GM12892 (cell line): Measurements from ENCODE around the gene PHLDA3.
A peak's percentile ranks its signal among the peaks of the same experiment; 100 is the strongest.

Experiments
- DNase-seq: peaks from one replicate; pipeline ENCODE4 v3.0.0; 2011; ENCODE audit not compliant: insufficient read length
- FAIRE-seq: peaks from 2 replicates; lab custom pipeline; 2011; peaks lifted over from hg19 to GRCh38; lab: Jason Lieb, UNC
- POLR2A ChIP-seq: IDR thresholded peaks from 2 replicates; pipeline ENCODE4 v1.6.1; 2011; ENCODE audit warnings: low read depth, low read length, control low read depth
- POLR2AphosphoS5 ChIP-seq: IDR thresholded peaks from 2 replicates; pipeline ENCODE4 v1.6.1; 2011; ENCODE audit warnings: low read depth, low read length, control low read depth
- TAF1 ChIP-seq: IDR thresholded peaks from 2 replicates; pipeline ENCODE4 v1.6.1; 2011; ENCODE audit warnings: low read depth, mild to moderate bottlenecking, control low read depth, low read length, borderline replicate concordance

The PHLDA3 gene

GRCh38 chr1:201509601-201510374 lies 40.8 kb upstream of the PHLDA3 start:
- DNase-seq = no peak
- FAIRE-seq = no peak
- TF ChIP-seq TAF1 (no peak), POLR2AphosphoS5 (no peak), POLR2A (no peak)

- no peak for TF ChIP-seq TAF1
- TF ChIP-seq POLR2AphosphoS5 = no peak
- no peak for TF ChIP-seq POLR2A
- FAIRE-seq (no peak), DNase-seq (no peak)
Measured at GRCh38 chr1:201508809-201509208, 39.8 kb upstream of the PHLDA3 start.

- no peak for FAIRE-seq
- DNase-seq = no peak
- no peak for TF ChIP-seq TAF1
Measured at GRCh38 chr1:201507360-201507675, 38.3 kb upstream of the PHLDA3 start.

- TF ChIP-seq TAF1 (peak; percentile 53; the same call in 1 of the 2 replicates), POLR2AphosphoS5 (peak; percentile 79), POLR2A (peak; percentile 95)
- FAIRE-seq = no peak
Measured at GRCh38 chr1:201506557-201507359, 37.8 kb upstream of the PHLDA3 start, which contains the start of gene CSRP1. Gene CSRP1, minus strand, starts transcription at chr1:201507123. Its CDS starts 10,820 bp downstream, at chr1:201496303.

GRCh38 chr1:201506092-201506491 lies 37.1 kb upstream of the PHLDA3 start:
- TF ChIP-seq TAF1 = no peak
- no peak for FAIRE-seq
- no peak for DNase-seq

More at GRCh38 chr1:201506557-201507359, 37.8 kb upstream of the PHLDA3 start, which contains the start of gene CSRP1:
- DNase-seq = peak; percentile 94

- FAIRE-seq (no peak), DNase-seq (no peak)
- TF ChIP-seq POLR2AphosphoS5 (no peak), POLR2A (no peak), TAF1 (no peak)
Measured at GRCh38 chr1:201505503-201505890, 36.5 kb upstream of the PHLDA3 start.

- FAIRE-seq (no peak), DNase-seq (no peak)
- TF ChIP-seq POLR2A = no peak
- no peak for TF ChIP-seq POLR2AphosphoS5
- no peak for TF ChIP-seq TAF1
Measured at GRCh38 chr1:201504799-201505502, 36.0 kb upstream of the PHLDA3 start.

- FAIRE-seq = no peak
- no peak for DNase-seq
- TF ChIP-seq POLR2A = no peak
- no peak for TF ChIP-seq POLR2AphosphoS5
- no peak for TF ChIP-seq TAF1
Measured at GRCh38 chr1:201504179-201504631, 35.2 kb upstream of the PHLDA3 start.

- TF ChIP-seq POLR2AphosphoS5 = no peak
- TF ChIP-seq TAF1 = no peak
- TF ChIP-seq POLR2A = no peak
- FAIRE-seq (no peak), DNase-seq (no peak)
Measured at GRCh38 chr1:201503397-201504176, 34.6 kb upstream of the PHLDA3 start.

GRCh38 chr1:201502511-201502857 lies 33.5 kb upstream of the PHLDA3 start:
- FAIRE-seq (no peak), DNase-seq (no peak)
- TF ChIP-seq POLR2AphosphoS5 = no peak
- no peak for TF ChIP-seq POLR2A
- no peak for TF ChIP-seq TAF1

GRCh38 chr1:201501812-201502510 lies 33.0 kb upstream of the PHLDA3 start:
- DNase-seq (no peak), FAIRE-seq (no peak)
- TF ChIP-seq TAF1 (no peak), POLR2AphosphoS5 (no peak), POLR2A (no peak)
